8988T (cell line): ENCODE data around the gene CLDN9.
A peak's percentile ranks its signal among the peaks of the same experiment; 100 is the strongest.
"Not testable (repeated sequence)": the region's sequence is repeated elsewhere in the genome, so short reads cannot be mapped to it uniquely, and the experiment has no call there.

Experiments used
- DNase-seq: peaks from one replicate; pipeline ENCODE4 v3.0.0; 2011

The CLDN9 gene

DNA sequence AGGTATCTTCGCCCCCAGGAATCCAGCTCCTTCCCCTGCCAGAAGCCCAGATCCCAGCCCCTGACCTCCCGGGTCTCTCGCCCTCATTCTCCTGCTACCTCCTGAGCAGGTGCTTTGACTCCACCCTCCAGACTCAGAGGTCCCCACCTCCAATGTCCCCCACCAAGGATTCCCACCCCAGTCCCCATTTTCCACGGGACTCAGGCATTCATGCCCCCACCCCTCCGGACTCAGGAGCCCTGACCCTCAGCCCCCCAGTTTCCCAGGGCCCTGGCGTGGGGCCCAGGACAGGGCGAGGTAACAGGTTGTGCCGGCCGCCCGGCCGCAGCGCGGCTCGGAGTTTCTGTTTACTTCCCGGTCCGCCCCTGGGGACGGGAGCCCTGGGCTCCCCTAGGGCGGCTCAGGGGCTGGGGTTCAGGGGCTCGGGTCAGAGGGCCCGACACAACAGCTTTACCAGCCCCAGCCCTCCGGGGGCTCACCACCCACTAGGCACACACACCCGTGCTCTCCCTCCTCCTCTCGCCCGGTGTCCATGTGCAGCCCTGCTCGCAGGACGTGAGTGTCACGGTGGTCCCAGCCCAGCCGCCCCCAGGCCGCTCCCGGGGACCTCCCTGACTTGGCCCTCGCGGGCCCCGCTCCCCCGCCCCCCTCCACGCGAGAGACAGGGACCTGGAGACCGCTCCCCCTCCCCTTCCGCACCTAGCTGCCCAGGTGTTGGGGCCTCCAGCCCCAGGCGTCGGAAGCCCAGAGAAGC, 23.4 kb downstream of the CLDN9 start:
- DNase-seq = no peak

DNA sequence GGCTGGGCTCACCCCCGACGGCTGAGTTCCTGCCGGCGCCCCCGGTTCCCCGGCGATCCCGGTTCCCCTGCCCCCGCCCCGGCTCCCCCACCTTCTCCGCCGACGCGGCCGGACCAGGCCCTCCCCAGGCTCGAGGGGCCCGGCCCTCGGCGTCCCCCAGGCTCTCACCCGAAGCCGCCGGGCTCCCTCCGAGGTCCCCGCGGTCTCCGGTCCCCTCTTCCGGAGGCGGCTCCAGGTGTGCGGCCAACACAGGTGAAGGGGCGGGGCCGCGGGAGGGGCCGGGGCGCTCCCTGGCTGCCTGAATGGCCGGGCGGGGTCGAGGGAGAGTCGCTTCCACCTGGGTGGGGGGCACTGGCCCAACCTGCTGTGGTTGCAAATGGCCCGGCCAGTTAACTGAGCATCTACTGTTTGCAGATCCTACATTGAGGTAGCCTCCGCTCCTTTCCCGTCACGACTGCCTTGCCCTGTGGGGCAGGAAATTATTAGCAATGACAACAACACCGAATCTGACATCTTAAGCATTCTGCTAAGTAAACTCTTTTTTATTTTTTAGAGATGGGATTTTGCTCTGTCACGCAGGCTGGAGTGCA, 24.1 kb downstream of the CLDN9 start, which contains the start of gene BICDL2:
Gene BICDL2 (minus strand): TSS at position 219 of the 590 bp plus-strand sequence. CDS start 1,448 bp downstream, outside the sequence.
- DNase-seq = no peak

DNA sequence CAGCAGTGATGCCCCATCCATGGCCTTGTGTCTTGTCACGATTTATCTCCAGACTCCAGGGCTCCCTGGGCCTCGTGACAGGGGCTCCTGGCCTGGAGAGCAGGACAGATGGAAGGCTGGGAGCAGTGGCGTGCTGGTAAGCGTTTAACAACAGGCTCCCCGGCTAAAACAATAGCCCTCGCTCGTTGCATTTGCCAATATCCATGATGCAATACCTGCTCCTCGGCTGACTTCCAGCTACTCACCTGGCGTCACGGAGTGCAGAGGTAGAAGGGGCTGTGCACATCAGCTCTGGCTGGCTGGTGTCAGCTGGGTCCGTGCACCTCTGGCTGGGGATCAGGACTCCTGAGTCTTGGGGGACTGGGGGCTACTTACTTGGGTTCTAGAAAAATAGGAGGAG, 25.5 kb downstream of the CLDN9 start:
- DNase-seq = no peak

DNA sequence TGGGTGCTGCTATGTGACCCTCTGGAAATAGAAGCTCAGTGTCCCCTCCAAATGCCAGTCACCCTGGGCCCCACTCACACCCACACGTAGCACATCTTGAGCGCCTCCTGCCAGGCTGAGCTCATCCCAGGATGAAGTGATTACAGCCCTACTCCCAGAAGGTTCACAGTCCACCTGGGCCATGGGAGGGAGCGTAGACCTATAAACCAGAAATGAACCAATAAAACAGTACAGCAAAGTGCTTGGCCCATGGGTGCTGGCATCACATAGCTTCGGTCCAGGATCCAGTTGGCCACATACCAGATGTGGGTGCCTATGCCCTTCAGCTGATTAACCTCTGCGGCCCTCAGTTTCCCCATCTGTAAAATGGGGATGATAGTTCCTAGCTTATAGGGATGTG, 26.2 kb downstream of the CLDN9 start:
- no peak for DNase-seq

DNA sequence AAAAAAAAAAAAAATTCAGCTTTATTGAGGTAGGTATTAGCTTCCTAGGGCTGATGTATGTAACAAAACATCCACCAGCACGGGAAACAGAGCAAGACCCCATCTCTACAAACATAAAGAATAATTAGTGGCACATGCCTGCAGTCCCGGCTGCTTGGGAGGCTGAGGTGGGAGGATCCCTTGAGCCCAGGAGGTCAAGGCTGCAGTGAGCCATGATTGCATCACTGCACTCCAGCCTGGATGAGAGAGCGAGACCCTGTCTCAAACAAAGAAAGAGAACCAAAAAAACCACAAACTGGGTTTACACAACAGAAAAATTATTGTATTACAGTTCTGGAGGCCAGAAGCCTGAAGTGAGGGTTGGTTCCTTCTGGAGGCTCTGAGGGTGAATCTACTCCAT, 29.7 kb downstream of the CLDN9 start:
- DNase-seq = no peak

DNA sequence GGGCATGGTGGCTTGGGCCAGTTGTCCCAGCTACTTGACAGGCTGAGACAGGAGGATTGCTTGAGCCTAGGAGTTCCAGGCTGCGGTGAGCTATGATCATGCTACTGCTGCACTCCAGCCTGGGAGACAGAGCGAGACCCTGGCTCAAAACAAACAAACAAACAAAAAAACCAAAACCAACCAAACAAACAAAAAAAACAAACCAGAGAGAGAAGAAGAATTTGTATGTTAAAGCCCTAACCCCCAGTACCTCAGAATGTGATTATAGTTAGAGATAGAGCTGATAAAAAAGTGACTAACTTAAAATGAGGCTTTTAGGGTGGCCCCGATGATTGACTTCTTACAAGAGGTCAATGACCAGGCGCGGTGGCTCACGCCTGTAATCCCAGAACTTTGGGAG, 32.0 kb downstream of the CLDN9 start:
- no peak for DNase-seq

DNA sequence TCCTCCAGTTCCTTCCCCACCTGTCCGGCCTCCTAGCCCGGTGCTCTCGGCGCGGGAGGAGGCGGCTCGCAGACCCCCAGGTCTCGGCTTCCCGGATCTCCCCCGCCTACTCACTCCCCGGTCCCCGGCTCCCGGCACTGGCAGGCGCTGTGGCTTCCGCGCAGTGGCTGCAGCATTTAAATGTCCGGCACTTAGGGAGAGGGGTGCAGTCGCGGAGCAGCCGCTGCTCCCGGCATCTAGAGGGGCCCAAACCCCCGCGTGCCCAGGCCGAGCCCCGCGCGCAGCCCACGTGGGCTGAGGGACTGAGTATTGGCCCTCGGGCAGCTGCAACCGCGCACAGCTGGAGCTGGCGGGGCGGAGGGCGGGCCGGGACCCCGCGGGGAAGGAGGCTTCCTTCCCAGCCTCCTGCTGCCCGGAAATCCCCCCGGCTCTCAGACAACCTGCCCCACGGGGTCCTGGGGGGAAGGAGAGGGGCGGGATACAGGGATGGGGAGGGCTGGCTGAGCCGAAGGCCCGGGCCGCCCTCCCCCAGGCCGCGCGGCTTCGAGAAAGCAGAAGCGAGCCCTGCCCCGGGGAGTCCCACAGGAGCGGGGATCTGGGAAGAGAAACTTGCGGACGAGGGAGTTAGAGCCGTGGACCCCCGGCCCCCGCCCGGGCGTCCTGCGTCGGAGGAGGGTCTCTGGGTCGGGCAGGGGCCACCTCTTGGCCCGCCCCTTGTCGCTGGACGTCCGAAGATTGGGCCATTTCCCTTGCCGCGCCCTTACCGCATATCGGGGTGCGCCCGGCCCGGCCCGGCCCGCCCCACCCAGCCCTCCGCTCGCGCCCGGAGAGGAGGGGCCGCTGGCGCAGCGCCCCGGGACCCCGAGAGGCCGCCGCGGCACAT, 33.3 kb downstream of the CLDN9 start, which contains the start of gene MMP25:
Gene MMP25 (plus strand): TSS at position 804 of the 883 bp plus-strand sequence. CDS start 357 bp downstream, outside the sequence.
- DNase-seq = peak; percentile 73

DNA sequence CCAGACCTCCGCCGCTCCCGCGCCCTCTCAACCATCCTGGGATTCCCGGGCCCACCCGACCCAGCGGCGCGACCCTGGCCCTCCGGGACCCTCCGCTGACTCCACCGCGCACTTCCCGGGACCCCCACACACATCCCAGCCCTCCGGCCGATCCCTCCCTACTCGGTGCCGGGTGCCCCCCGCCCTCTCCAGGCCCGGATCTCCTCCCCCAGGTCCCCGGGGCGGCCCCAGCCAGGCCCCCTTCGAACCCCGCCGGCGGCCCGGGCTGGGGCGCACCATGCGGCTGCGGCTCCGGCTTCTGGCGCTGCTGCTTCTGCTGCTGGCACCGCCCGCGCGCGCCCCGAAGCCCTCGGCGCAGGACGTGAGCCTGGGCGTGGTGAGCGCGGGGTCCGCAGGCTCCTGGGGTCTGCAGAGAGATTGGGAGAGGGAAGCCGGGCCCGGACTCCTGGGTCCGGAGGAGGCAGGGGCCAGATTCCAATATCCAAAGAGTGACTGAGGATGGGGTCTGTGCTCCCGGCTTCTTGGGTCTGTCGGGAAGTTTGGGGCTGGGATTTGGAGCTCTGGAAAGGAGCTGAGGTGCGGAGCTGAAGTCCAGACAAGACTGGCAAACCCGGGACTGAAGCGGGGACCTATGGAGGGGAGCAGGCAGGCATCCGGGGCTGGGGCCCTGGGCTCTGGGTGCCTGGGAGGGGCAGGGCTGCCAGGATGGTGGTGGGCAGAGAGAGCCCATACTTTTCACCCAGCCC, 34.1 kb downstream of the CLDN9 start:
- no peak for DNase-seq

DNA sequence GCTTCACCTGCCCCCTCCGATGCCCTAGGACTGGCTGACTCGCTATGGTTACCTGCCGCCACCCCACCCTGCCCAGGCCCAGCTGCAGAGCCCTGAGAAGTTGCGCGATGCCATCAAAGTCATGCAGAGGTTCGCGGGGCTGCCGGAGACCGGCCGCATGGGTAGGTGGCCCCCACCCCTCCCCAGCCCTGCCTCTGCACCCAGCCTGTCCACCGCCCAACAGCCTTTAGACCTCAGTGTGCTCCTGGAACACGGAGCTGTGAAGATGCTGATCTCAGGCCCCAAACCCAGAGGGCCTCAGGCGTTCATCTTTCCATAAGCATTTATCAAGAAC, 34.6 kb downstream of the CLDN9 start:
- no peak for DNase-seq

DNA sequence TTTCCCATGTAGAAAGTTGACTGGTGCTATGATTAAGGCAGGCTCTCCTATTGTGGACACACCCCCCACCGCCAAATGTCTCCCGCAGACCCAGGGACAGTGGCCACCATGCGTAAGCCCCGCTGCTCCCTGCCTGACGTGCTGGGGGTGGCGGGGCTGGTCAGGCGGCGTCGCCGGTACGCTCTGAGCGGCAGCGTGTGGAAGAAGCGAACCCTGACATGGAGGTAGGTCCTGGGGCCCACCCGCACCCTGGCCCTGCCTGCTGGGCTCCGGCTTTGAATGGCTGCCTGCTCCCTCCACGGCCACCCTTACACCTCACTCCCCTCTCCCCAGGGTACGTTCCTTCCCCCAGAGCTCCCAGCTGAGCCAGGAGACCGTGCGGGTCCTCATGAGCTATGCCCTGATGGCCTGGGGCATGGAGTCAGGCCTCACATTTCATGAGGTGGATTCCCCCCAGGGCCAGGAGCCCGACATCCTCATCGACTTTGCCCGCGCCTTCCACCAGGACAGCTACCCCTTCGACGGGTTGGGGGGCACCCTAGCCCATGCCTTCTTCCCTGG, 37.3 kb downstream of the CLDN9 start:
- DNase-seq = no peak

DNA sequence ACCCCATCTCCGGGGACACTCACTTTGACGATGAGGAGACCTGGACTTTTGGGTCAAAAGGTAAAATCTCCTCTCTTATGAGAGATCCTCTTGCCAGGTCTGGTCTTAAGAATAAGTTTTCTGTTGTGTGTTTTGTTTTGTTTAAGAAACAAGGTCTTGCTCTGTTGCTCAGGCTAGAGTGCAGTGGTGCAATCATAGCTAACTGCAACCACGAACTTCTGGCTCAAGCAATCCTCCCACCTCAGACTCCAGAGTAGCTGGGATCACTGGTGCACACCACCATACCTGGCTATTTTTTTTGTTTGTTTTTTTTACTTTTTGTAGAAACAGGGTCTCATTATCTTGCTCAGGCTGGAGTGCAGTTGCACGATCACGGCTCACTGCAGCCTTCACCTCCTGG, 37.8 kb downstream of the CLDN9 start:
- no peak for DNase-seq

DNA sequence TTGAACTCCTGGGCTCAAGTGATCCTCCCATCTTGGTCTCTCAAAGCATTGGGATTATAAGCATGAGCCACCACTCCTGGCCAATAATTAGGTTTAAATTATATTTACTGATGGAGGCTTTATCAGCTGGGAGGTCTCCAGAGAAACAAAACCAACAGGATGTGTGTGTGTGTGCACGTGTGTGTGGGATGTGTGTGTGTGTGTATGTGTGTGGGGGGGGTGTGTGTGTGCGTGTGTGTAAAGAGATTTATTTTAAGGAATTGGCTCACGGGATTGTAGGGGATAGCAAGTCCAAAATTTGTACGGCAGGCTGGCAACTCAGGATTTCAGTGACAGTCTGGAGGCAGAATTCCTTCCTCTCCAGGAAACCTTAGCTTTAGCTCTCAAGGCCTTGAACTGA, 38.3 kb downstream of the CLDN9 start:
- no peak for DNase-seq

DNA sequence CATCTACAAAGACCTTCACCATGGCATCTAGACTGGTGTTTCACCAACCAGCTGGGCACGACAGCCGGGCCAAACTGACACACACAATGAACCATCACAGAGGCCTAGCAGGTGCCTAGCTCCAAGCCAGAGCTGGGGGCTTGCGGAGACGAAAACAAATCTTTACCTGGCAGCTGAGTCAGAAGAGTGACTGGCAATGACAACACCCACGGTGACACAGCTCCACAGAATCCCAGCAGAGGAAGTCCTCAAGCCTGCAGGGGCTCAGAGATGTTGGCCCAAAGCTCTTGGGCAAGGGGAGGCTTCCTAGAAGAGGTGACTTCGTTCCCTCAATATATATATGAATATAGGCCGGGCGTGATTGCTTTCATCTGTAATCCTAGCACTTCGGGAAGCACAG, 38.8 kb downstream of the CLDN9 start:
- no peak for DNase-seq

DNA sequence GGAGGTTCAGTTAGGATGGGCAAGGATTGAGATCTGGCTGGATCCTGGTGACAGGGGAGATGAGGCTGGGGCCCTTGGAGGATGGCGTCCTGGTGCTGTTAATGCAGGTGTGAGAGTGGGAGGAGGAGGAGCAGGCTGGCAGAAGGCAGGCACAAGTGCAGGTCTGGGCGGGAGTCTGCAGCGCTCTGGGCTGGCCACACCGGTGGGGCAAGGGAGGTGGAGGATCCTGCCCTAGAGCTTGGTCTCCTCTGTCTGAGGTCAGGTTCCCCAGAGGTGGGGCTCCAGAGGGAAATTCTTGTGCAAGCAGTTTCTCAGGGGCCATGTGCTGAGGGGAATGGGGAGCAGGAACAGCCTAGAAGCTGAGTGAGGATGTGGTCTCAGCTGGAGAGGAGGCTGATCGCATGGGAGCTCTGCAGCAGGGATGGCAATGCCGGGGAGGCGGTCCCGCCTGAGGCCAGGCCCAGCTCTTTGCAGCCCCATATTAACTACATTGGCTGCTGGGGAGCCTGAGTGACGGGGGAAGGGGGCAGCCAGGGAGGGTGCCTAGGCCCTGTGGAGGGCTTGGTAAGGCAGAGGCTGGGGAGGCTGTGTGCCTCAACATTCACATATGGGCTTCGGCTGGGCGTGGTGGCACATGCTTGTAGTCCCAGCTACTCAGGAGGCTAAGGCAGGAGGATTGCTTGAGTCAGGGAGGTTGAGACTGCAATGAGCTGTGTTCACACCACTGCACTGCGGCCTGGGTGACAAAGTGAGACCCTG, 40.0 kb downstream of the CLDN9 start:
- DNase-seq = not testable (repeated sequence)

DNA sequence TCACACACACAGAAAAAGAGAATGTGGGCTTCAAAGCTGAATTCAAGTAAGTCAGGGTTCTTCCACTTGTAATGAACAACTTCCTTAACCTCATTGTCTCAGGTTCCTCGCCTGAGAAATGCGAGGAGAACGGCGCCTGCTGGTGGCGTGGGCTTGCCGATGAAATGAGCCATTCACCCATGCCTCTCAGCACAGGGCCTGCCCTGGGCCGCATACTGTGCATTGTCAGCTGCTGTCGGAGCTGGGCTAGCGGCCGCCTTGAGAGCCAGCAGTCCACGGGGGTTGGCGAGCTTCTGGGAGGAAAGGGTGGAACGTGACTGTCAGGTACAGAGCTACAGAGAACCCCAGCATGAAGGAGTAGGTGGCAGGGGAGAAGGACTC, 40.6 kb downstream of the CLDN9 start:
- DNase-seq = not testable (repeated sequence)

DNA sequence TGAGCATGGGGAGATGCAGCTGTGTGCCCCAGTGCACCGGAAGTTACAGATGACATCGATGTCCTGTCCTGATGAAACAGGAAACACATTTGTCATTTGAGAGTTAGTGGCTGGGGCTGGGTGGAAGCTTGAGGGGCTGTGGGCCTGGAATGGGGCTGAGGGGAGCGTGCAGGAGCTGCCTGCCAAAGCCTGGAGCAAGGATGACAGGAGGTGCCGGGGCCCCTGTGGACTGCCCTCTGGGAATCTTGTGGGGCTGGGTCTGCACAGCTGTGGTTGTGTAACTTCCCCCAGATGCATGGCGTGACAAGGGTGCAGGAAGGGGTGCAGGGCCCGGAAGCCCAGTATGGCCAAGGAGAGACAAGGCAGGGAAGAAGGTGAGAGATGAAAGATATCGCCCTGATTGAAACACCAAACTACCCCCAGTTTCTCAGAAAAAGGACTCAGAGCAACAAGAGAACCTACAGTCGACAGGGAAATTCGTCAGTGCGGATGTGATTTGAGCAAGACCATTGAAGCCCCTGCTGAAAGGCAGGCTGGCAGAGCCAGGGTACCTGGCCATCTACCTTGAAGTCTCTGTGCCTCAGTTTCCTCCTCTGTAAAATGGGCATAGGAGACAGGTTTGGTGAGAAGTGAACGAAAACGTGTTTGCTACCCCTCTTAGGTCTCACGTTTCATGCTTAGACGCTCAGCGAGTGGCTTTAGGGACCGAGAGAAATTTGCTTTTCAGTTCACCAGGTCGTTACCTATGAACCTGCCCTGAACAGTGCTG, 42.4 kb downstream of the CLDN9 start:
- DNase-seq = no peak

DNA sequence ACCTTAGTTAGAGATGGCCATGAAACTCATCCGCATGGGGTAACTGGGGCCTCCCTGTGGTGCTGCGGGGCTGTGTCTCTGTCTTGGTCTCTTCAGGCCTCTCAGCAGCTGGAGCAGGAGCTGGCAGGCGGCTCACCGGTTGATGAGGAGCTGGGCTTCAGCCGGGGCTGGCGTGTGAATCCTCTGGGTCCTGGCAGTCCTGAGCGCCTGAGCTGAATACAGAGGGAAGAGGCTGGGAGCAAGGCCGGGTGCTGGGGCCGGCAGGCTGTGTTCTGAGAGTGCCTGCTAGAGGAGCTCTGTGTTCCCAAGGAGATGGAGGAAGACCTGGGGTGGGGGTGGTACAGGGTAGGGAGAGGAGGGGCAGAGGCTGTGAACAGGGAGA, 43.0 kb downstream of the CLDN9 start:
- not testable (repeated sequence) for DNase-seq

DNA sequence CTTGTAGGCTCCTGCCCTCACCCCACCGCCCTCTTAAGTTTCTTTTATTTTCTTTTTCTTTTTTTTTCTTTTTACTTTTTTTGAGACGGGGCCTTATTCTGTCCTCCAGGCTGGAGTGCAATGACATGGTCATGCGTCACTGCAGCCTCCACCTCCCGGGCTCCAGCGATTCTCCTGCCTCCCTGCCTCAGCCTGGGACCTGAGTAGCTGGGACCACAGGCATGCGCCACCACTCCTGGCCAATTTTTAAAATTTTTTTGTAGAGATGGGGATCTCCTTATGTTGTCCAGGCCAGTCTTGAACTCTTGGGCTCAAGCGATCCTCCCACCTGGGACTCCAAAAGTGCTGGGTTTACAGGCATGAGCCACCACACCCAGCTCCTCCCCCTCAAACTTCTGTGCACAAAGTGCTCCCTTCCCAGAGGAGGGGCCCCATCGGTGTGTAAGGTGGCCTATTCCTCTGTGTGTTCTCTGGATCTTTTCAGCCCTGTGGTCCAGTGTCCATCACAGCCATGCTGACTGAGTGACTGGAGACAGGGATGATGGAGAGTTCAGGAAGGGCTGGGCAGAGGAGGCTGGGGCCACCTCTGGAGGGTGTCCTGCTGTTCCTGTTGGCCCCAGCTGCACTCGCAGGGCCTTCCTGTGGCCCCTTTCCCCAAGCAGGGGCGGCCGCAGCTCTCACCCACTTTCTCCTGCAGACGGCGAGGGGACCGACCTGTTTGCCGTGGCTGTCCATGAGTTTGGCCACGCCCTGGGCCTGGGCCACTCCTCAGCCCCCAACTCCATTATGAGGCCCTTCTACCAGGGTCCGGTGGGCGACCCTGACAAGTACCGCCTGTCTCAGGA, 43.8 kb downstream of the CLDN9 start:
- no peak for DNase-seq

DNA sequence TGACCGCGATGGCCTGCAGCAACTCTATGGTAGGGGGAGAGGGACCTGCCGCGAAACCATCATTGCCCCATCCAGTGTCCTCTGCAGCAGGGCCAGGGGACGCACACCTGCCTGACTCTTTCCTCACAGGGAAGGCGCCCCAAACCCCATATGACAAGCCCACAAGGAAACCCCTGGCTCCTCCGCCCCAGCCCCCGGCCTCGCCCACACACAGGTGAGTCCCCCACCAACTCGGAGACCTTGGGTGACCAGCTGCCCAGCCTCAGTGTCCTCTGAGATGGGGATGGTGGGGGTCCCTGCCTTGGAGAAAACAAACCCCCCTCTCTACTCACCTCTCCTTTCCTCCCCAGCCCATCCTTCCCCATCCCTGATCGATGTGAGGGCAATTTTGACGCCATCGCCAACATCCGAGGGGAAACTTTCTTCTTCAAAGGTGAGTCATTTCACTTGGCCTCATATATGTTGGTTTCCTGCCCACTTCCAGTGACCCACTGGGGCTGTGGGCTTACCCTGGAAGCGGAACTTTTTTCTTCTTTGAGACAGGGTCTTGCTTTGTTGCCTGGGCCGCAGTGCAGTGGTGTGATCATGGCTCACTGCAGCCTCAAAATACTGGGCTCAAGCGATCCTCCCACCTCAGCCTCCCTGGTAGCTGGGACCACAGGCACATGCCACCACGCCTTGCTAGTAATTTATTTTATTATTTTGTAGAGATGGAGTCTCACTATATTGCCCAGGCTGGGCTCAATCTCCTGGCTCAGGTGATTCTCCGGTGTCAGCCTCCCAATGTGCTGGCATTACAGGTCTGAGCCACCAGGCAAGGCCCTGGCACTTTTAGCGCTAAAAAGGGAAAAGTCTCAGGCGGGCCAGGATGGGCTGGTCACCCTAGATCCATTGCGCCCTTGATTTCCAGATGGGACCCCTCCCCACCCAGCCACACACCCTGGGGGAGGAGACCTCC, 44.7 kb downstream of the CLDN9 start:
- no peak for DNase-seq
